Activated CD8-positive, alpha-beta T cell treated with anti-CD3 and anti-CD28 coated beads for 36 hours (primary cell): ENCODE data around the gene DLG2. TPM values are rescaled to one million over a fixed set of nuclear protein-coding genes. Genes with fewer than 3 reads are reported as not detected.
A peak's percentile ranks its signal among the peaks of the same experiment; 100 is the strongest.

Experiments used
- ATAC-seq: fragments of 200-7000 bp; cut with Tn5 transposase; one replicate; pipeline ENCODE4 v1.10.0; 2021; ENCODE audit warnings: mild to moderate bottlenecking, moderate library complexity
- CTCF ChIA-PET: fragments of 350-600 bp; sonication (Branson Sonifier 250); formaldehyde crosslinking; loops from one replicate; lab custom pipeline; 2021; ENCODE audit warnings: antibody characterized with exemption; lab: Charles Lee
- POLR2A ChIA-PET: fragments of 350-600 bp; sonication (Branson Sonifier 250); formaldehyde crosslinking; loops from one replicate; lab custom pipeline; 2021; ENCODE audit warnings: antibody characterized with exemption; lab: Charles Lee
- DNase-seq: peaks from one replicate; pipeline ENCODE4 v3.0.0-alpha.2; 2020
- H3K27ac Mint-ChIP-seq: one replicate; pipeline ENCODE4 v1.8.0; 2021; ENCODE audit warnings: mild to moderate bottlenecking, mixed read lengths
- H3K27me3 Mint-ChIP-seq: one replicate; pipeline ENCODE4 v1.8.0; 2021; ENCODE audit warnings: mixed read lengths
- H3K36me3 Mint-ChIP-seq: one replicate; pipeline ENCODE4 v1.8.0; 2021; ENCODE audit warnings: low read depth, mixed read lengths
- H3K4me1 Mint-ChIP-seq: one replicate; pipeline ENCODE4 v1.8.0; 2021; ENCODE audit warnings: low read depth, mixed read lengths
- H3K4me3 Mint-ChIP-seq: one replicate; pipeline ENCODE4 v1.8.0; 2021; ENCODE audit warnings: mild to moderate bottlenecking, moderate library complexity, mixed read lengths
- H3K9me3 Mint-ChIP-seq: one replicate; pipeline ENCODE4 v1.8.0; 2021; ENCODE audit warnings: mixed read lengths
- intact Hi-C: fragments of 100-400 bp; cut with micrococcal nuclease; formaldehyde crosslinking; loops from one replicate; pipeline ENCODE4 v1.10.0; 2022
- total RNA-seq, 2 experiments: library from RNA; stranded (reverse); gene quantifications; one replicate each; pipeline ENCODE4 v1.2.3, GENCODE V29; 2021
- TF ChIP-seq, protein P1 (sequence below): fragments of 200-600 bp; IDR thresholded peaks from one replicate; pipeline ENCODE4 v1.8.0; 2022; ENCODE audit warnings: antibody characterized with exemption, mild to moderate bottlenecking

The DLG2 gene
- total RNA-seq, 2 experiments from 2014 or later = 2.2 to 2.6 TPM

DNA sequence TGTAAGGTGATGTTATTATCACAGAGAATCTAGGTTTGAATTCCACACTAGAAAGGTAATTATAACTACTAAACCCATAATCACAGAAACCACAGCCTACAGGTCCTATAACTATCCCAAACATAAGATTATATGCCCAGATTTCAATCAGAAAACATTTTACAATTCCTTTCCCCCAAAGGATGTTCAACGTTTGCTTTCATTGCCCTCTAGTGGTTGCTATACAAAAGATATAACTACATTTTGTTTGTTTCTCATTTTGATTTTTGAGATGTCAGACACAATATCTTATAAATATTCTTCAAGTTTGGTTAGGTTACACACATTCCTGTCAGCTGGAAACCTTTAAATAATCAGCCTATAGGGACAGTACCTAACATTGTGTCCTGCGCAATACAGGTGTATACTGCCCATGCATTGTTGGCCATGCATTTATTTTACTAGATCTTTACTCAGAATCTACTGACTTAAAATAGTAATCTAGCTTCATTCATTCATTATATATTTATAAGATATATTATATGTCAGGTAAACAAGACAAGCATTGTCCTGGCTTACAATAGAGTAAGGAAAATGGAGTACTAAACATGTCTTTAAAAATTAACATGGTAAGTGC is 1810.5 kb downstream of the DLG2 start:
- Mint-ChIP-seq H3K4me3 (no peak overlapping the region), H3K9me3 (no peaks in the 10 kb centered on the region), H3K36me3 (no peaks in the 10 kb centered on the region), H3K4me1 (no peaks in the 10 kb centered on the region), H3K27ac (no peak overlapping the region), H3K27me3 (no peaks in the 10 kb centered on the region)
- ATAC-seq (no peak), DNase-seq (no peak)
- TF ChIP-seq, protein P1, sequence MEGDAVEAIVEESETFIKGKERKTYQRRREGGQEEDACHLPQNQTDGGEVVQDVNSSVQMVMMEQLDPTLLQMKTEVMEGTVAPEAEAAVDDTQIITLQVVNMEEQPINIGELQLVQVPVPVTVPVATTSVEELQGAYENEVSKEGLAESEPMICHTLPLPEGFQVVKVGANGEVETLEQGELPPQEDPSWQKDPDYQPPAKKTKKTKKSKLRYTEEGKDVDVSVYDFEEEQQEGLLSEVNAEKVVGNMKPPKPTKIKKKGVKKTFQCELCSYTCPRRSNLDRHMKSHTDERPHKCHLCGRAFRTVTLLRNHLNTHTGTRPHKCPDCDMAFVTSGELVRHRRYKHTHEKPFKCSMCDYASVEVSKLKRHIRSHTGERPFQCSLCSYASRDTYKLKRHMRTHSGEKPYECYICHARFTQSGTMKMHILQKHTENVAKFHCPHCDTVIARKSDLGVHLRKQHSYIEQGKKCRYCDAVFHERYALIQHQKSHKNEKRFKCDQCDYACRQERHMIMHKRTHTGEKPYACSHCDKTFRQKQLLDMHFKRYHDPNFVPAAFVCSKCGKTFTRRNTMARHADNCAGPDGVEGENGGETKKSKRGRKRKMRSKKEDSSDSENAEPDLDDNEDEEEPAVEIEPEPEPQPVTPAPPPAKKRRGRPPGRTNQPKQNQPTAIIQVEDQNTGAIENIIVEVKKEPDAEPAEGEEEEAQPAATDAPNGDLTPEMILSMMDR = peak; percentile 50
- CTCF ChIA-PET = interaction anchor here (0.9 to 3.2 kb wide), 8 partner anchors 10 to 949 kb away, joined by 3 to 20 read pairs (median 7); no protein-coding TSS in a partner anchor
- POLR2A ChIA-PET = no interaction called here
- intact Hi-C loops = loop anchor here (10.0 kb wide), 1 partner anchor 522 kb away; no protein-coding TSS in a partner anchor

- Mint-ChIP-seq H3K9me3 (no peaks in the 10 kb centered on the region), H3K36me3 (no peaks in the 10 kb centered on the region), H3K27me3 (no peaks in the 10 kb centered on the region), H3K4me1 (no peaks in the 10 kb centered on the region), H3K27ac (no peak overlapping the region), H3K4me3 (no peak overlapping the region)
- TF ChIP-seq, protein P1 = no peak
- CTCF ChIA-PET = interaction anchor here (0.8 to 3.2 kb wide), 7 partner anchors 7 to 526 kb away, joined by 3 to 20 read pairs (median 5); no protein-coding TSS in a partner anchor
- intact Hi-C loops = loop anchor here (10.0 kb wide), 1 partner anchor 521 kb away; no protein-coding TSS in a partner anchor
- POLR2A ChIA-PET = no interaction called here
- ATAC-seq (no peak), DNase-seq (no peak)
Observed at GRCh38 chr11:83815736-83816135, 1811.4 kb downstream of the DLG2 start.

DNA sequence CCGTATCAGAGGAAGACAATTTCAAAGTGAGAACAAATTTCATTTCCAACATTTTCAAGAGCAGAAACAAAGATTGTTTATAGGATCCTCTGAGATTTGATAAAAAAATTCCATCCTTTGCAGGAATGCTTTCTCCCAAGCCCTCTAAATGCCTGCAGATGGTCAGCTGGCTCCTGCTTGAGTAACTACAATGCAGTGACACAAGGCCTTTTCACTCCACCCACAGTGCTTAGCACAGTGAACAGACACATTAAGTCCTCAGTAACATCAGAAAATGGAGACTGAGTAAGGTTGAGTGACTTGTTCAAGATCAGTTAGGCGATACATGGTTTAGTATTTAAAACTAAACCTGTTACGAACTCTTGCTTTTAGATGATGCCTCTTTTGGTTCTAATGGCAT is 1813.8 kb downstream of the DLG2 start:
- CTCF ChIA-PET = interaction anchor here (1.5 kb wide), 1 partner anchor 520 kb away, joined by 3 read pairs; no protein-coding TSS in a partner anchor
- no peak overlapping the region for H3K27ac Mint-ChIP-seq
- no peaks in the 10 kb centered on the region for H3K9me3 Mint-ChIP-seq
- intact Hi-C loops = loop anchor here (10.0 kb wide), 1 partner anchor 518 kb away; no protein-coding TSS in a partner anchor
- H3K4me3 Mint-ChIP-seq = no peak overlapping the region
- H3K27me3 Mint-ChIP-seq = peaks cover 3% of the 10 kb centered on the region
- no peaks in the 10 kb centered on the region for H3K4me1 Mint-ChIP-seq
- DNase-seq = no peak
- ATAC-seq = no peak
- no peaks in the 10 kb centered on the region for H3K36me3 Mint-ChIP-seq
- TF ChIP-seq, protein P1 = no peak
- POLR2A ChIA-PET = no interaction called here

- CTCF ChIA-PET = no interaction called here
- no peaks in the 10 kb centered on the region for H3K4me1 Mint-ChIP-seq
- no peak overlapping the region for H3K27ac Mint-ChIP-seq
- DNase-seq (no peak), ATAC-seq (no peak)
- TF ChIP-seq, protein P1 = no peak
- no peak overlapping the region for H3K4me3 Mint-ChIP-seq
- no peaks in the 10 kb centered on the region for H3K9me3 Mint-ChIP-seq
- intact Hi-C loops = no loop called here
- peaks cover 7% of the 10 kb centered on the region for H3K27me3 Mint-ChIP-seq
- POLR2A ChIA-PET = interaction anchor here (0.6 kb wide), 1 partner anchor 712 kb away, joined by 4 read pairs; no protein-coding TSS in a partner anchor
- H3K36me3 Mint-ChIP-seq = no peaks in the 10 kb centered on the region
Observed at GRCh38 chr11:83809274-83809673, 1817.9 kb downstream of the DLG2 start.

DNA sequence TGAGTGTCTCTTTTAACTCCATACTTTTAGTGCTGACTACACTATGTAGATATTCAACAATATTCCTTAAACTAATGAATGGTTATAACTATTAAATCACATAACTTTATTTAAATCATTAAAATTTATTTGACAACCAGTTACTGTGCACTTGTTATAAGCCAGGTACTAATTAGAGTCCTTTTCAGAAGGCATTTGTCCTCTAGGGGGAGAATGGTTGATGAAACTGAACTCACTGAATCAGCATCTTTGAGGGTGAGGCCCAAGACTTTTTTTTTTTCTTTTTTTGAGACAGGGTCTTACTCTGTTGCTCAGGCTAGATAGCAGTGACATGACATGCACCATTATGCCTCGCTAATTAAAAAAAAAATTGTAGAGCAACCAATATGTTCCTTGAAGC is 1825.3 kb downstream of the DLG2 start:
- Mint-ChIP-seq H3K9me3 (no peaks in the 10 kb centered on the region), H3K4me1 (no peaks in the 10 kb centered on the region), H3K36me3 (no peaks in the 10 kb centered on the region), H3K27ac (no peak overlapping the region), H3K4me3 (no peak overlapping the region), H3K27me3 (peaks cover 3% of the 10 kb centered on the region)
- CTCF ChIA-PET = interaction anchor here (1.7 kb wide), 1 partner anchor 14 kb away, joined by 6 read pairs; no protein-coding TSS in a partner anchor
- TF ChIP-seq, protein P1 = no peak
- DNase-seq (no peak), ATAC-seq (no peak)
- POLR2A ChIA-PET = no interaction called here
- intact Hi-C loops = no loop called here
